CD4-positive, alpha-beta T cell treated with Interferon alpha-2 for 1 hour (primary cell): Measurements from ENCODE around the gene XXYLT1.
"Not testable (repeated sequence)": the region's sequence is repeated elsewhere in the genome, so short reads cannot be mapped to it uniquely, and the experiment has no call there.

Source experiments
- DNase-seq, 2 donors: peaks; one replicate each; pipeline ENCODE4 v3.0.0-alpha.2; 2020 to 2022

The XXYLT1 gene

DNA sequence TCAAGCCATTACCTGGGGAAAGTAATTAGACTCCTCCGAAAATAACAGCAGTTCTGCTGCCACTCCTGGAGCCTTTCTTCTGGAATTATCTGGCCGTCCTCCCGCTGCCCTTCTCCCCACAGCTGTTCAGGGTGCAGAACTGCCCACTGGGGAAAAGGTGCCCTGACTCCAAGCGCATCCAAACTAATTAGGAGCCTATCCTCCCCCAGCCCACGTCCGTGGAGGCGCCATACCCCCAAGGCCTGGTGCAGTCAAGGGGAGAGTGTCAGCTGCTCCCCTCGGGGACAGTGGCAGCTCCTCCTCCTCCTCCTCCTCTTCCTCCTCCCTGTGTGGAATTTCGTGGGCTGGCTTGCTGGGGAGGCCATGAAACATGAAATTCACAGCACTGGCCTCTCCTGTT, 177.2 kb downstream of the XXYLT1 start:
- no peak for DNase-seq

- DNase-seq, result not testable (repeated sequence)
These were observed 182.9 kb downstream of the XXYLT1 start for GRCh38 chr3:195087840-195088601.

GRCh38 chr3:195087328-195087727, 183.6 kb downstream of the XXYLT1 start:
- no peak for DNase-seq

DNA sequence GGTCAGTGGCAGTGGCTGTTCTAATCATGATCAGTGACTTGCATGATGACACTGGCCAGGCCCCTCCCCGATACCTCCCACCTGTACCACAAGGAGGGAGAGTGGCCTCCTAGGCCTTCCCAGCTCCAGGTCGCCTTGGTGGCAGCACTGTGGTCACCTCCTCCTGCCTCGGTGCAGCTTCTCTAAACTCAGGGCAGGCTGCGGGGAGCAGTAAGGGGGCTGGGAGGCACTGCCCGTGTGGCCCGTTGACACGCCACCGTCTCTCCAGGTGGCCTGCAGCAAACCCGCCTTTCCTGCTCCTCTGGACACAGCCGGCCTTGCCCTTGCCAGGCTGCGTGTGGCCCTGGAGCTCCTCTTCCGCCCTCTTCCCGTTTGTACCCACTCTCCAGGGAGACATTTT, 184.1 kb downstream of the XXYLT1 start:
- DNase-seq, result no peak

- DNase-seq, result no peak
These were observed 184.6 kb downstream of the XXYLT1 start for GRCh38 chr3:195086341-195086740.

DNA sequence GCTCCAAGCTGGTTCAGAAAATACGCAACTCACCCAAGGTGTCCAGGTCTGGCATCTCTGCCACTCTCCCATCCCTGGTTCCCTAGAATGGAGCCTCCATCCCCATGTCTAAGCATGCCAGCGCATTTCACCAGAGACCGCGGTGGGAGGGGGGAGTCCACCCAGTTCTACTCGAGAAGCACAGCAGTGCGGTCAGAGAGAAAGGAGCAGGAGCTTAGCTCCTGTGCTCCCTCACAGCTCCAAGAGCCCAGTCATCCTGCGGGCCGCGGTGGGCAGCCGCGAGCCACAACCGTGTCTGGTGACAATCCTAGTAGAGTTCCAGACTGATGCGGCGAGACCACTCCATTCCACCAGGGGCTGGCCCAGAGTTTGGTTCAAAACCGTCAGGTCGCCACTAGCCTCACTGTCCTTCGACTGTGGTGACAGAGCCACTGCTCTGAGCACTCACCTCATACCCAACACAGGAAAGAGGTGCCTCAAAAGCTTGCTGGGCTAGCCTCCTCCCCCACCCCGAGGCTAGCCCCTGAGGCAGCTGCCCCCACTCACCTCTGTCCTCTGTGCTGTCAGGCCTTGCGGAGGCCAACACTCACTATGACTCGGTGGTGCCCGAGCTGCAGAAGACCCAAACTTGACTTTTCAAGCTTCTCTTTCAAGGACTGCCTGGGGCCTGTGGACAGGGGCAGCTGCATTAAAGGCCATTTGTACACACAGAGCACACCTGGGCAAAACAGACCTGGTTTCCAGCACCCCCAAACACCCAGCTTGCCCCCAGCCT, 185.4 kb downstream of the XXYLT1 start:
- no peak for DNase-seq

GRCh38 chr3:195084746-195085145, 186.2 kb downstream of the XXYLT1 start:
- DNase-seq, result no peak

DNA sequence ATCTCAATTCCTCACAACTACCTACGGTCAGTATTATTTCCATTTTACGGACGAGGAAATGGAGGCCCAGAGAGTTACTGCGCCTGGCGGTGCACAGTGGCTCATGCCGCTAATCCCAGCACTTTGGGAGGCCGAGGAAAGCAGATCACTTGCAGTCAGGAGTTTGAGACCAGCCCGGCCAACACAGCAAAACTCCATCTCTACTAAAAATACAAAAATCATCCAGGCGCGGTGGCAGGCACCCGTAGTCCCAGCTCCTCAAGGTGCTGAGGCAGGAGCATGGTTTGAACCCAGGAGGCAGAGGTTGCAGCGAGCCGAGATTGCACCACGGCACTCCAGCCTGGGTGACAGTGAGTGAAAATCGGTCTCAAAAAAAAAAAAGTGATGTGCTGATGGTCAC, 187.3 kb downstream of the XXYLT1 start:
- no peak for DNase-seq

DNA sequence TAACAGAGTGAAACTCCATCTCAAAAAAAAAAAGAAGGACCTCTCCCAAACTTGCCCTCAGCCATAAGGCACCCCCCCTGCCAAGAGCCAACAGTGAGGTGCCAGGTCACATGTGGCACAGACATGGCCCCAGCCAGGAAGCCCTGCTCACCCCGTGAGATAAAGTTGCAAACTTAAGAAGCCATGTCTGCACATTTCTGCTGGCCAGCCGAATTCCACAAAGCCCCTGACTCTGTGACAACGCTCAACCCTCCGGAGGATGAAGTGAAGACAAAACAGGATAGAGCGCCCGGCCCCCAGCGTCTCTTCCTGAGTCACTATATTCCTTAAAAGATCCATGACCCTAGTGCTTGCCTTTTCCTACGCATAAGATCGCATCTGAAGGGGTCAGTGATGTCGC, 188.1 kb downstream of the XXYLT1 start:
- no peak for DNase-seq

DNA sequence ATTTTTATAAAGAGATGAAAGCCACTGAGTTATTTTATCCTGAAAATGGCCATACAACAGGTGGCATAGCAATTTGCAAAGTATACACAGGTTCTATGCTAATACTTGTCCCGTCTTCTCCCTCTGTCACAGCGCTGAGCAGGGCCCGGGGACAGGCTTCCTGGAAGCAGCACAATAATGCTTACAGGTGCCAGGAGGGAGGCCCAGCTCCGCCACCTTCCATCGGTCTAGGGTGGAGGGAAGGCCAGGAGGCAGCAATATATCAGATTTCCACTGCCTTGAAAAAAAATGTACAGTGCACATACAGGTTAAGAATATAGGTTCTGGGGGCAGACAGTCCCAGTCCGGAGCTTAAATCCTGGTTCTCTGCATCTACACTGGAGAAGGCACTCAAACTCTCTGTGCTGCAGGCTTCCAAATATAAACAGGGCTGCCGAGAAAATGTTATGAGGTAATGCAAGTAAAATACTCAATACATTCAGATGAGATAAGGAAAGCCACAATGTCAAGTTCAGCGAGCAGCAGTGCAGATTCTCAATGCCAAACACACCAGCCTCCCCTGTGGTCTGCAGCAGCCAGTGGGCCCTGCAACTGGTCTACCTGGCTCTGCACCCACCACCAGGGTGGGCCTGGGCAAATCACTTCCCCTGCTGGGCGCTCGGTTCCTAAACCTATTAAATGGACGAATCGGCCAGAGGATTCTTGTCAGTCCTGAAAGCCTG, 189.6 kb downstream of the XXYLT1 start:
- DNase-seq, result no peak

GRCh38 chr3:195080571-195081151, 190.3 kb downstream of the XXYLT1 start:
- DNase-seq, result no peak

DNA sequence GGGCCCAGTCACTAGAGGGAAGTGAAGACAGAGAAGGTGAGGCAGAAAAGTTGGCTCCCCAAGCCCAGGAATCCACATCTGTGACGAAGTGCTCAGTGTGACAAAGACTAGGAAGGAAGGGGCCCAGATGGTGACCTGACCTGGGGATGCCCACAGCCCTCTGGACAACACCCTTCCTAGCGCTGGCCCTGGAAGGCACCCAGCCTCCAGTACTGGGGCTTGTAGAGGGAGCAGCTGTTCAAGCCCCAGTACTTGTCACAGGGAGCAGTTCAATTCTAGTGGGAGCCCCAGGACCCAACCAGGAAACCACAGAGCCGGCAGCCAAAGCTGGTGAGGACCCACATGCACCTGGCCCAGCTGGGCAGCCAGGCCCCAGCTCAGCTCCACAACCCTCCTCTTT, 190.8 kb downstream of the XXYLT1 start:
- DNase-seq, result no peak

GRCh38 chr3:195079636-195080035, 191.3 kb downstream of the XXYLT1 start:
- no peak for DNase-seq

- no peak for DNase-seq
These were observed 192.0 kb downstream of the XXYLT1 start for GRCh38 chr3:195078891-195079440.

- no peak for DNase-seq
These were observed 193.1 kb downstream of the XXYLT1 start for GRCh38 chr3:195077611-195078540.

- no peak for DNase-seq
These were observed 193.9 kb downstream of the XXYLT1 start for GRCh38 chr3:195076981-195077610.

DNA sequence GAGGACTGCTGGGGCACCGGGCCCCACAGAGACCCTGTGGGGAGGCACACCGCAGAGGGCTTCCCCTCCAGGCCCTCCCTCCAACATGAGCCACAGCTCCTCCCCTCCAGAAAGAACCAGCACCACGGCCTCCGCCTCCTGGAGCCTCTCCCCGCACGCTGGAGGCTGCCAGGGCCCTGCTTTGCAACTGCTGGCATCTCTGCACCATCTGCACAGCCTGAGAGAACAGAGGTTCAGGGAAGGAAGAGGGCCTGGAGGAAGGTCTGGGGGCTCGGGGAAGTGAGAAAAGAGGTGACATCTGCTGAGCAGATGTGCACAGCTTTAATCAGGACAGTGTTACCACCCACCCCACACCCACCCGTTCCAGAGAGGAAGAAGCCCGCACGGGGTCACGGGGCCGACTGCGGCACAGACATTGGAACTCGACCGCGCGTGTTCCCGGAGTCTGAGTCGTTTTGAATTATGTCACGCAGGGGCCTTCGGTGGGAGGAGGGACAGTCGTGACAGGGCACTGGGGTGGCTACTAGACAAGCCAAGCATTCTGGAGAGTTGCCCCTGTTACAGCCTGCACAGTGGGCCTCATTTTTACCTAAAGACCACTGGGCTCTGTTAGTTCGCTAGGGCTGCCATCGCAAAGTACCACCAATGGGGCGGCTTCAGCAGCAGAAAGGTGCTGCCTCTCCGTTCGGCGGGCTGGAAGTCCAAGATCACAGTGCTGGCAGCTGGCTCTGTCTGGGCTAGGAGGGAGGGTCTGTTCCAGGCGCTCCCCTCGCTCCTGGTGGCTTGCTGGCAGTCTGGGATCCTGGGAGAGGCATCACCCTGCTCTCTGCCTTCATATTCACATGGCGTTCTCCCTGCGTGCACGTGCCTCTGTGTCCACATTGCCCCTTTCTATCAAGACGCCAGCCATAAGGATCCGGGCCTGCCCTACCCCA, 194.8 kb downstream of the XXYLT1 start:
- no peak for DNase-seq

- no peak for DNase-seq
These were observed 195.6 kb downstream of the XXYLT1 start for GRCh38 chr3:195075199-195075940.
